SK-N-SH (cell line): ENCODE data around the gene DAPK3. TPM values are rescaled to one million over a fixed set of nuclear protein-coding genes. Genes with fewer than 3 reads are reported as not detected.
A peak's percentile ranks its signal among the peaks of the same experiment; 100 is the strongest.

Source experiments
- CTCF ChIA-PET: fragments of 300-600, 350-600 bp; formaldehyde crosslinking; extraction: SDS; loops from one replicate; lab custom pipeline; 2021; lab: Yijun Ruan, JAX
- POLR2A ChIA-PET: fragments of 350-600 bp; sonication (Branson Sonifier 250); formaldehyde crosslinking; extraction: SDS; loops from one replicate; lab custom pipeline; 2020; ENCODE audit warnings: antibody characterized with exemption, inconsistent platforms; lab: Yijun Ruan, JAX
- DNase-seq: peaks from one replicate; pipeline ENCODE4 v3.0.0; 2012
- H2AFZ ChIP-seq: fragments of 200-600 bp; sonication (generic); 2 replicates; pipeline ENCODE4 v1.8.1; 2016; ENCODE audit warnings: antibody characterized with exemption, mild to moderate bottlenecking, low read depth
- H3F3A ChIP-seq: fragments of 200-600 bp; sonication (generic); replicated peaks from 2 replicates; pipeline ENCODE3; 2016; ENCODE audit warnings: antibody characterized with exemption, mild to moderate bottlenecking; ENCODE audit not compliant: insufficient read depth
- H3K27ac ChIP-seq, 2 experiments: fragments of 200-500 bp in 1 of 2; fragments of 200-600 bp in 1 of 2; sonication (Bioruptor generic) in 1 of 2; sonication (generic), shearing (Covaris generic) in 1 of 2; 2 replicates each; pipeline versions ENCODE4 v1.5.1 to v1.6.1; 2014 to 2016; ENCODE audit warnings: low read depth in 2 of 2, inconsistent platforms in 1 of 2, low read length in 1 of 2, mild to moderate bottlenecking in 1 of 2, mixed read lengths in 1 of 2
- H3K27me3 ChIP-seq: fragments of 200-600 bp; sonication (generic), shearing (Covaris generic); 2 replicates; pipeline ENCODE4 v1.6.1; 2016; ENCODE audit warnings: mixed run types; ENCODE audit not compliant: insufficient read depth
- H3K36me3 ChIP-seq, 2 experiments: fragments of 200-500 bp in 1 of 2; fragments of 200-600 bp in 1 of 2; sonication (Bioruptor generic) in 1 of 2; sonication (generic) in 1 of 2; replicated peaks in 1 of 2; 2 replicates each; pipeline versions ENCODE3 to v1.5.1; 2014 to 2016; ENCODE audit warnings: low read length in 1 of 2, mild to moderate bottlenecking in 1 of 2; ENCODE audit not compliant: insufficient read depth in 2 of 2, control insufficient read depth in 1 of 2
- H3K4me1 ChIP-seq, 2 experiments: fragments of 200-500 bp in 1 of 2; fragments of 200-600 bp in 1 of 2; sonication (Bioruptor generic) in 1 of 2; sonication (generic), shearing (Covaris generic) in 1 of 2; 2 replicates each; pipeline versions ENCODE4 v1.5.1 to v1.6.1; 2014 to 2016; ENCODE audit warnings: low read depth in 1 of 2, low read length in 1 of 2, mixed run types in 1 of 2; ENCODE audit not compliant: insufficient read depth in 2 of 2, control insufficient read depth in 1 of 2
- H3K4me2 ChIP-seq: fragments of 200-600 bp; sonication (generic), shearing (Covaris generic); 2 replicates; pipeline ENCODE4 v1.6.1; 2017; ENCODE audit warnings: mixed run types
- H3K4me3 ChIP-seq, 2 experiments: fragments of 200-500 bp in 1 of 2; fragments of 200-600 bp in 1 of 2; sonication (Bioruptor generic) in 1 of 2; sonication (generic), shearing (Covaris generic) in 1 of 2; 2 replicates each; pipeline versions ENCODE4 v1.5.1 to v1.8.1; 2014 to 2016; ENCODE audit warnings: low read depth in 2 of 2, inconsistent platforms in 1 of 2, low read length in 1 of 2, mild to moderate bottlenecking in 1 of 2, mixed read lengths in 1 of 2, moderate library complexity in 1 of 2
- H3K79me2 ChIP-seq: fragments of 200-600 bp; sonication (generic); 2 replicates; pipeline ENCODE4 v1.8.1; 2017; ENCODE audit warnings: mild to moderate bottlenecking; ENCODE audit not compliant: insufficient read depth
- H3K9ac ChIP-seq: fragments of 200-600 bp; sonication (generic); 2 replicates; pipeline ENCODE4 v1.6.1; 2017; ENCODE audit warnings: mixed run types
- H3K9me2 ChIP-seq: fragments of 200-600 bp; sonication (generic); 2 replicates; pipeline ENCODE4 v1.6.1; 2017; ENCODE audit warnings: mixed run types
- H3K9me3 ChIP-seq: fragments of 200-600 bp; sonication (generic); 2 replicates; pipeline ENCODE4 v1.6.1; 2017; ENCODE audit warnings: mixed run types, mild to moderate bottlenecking, moderate library complexity
- H4K20me1 ChIP-seq: fragments of 200-600 bp; sonication (generic); 2 replicates; pipeline ENCODE4 v1.6.1; 2017; ENCODE audit warnings: mild to moderate bottlenecking, mixed run types; ENCODE audit not compliant: insufficient read depth
- CHD2 ChIP-seq: fragments of 150-350 bp; IDR thresholded peaks from 2 replicates; pipeline ENCODE4 v1.6.1; 2018; ENCODE audit warnings: low read length; ENCODE audit not compliant: partially characterized antibody
- CTCF ChIP-seq: fragments of 200-600 bp; sonication (generic); IDR thresholded peaks from 2 replicates; pipeline ENCODE4 v1.6.1; 2017; ENCODE audit warnings: antibody characterized with exemption, mild to moderate bottlenecking, moderate library complexity
- ELF1 ChIP-seq: IDR thresholded peaks from 2 replicates; pipeline ENCODE4 v1.4.0; 2012
- EP300 ChIP-seq, 2 experiments: IDR thresholded peaks; 2 replicates each; pipeline versions ENCODE4 v1.4.0 to v1.6.1; 2012; ENCODE audit warnings: borderline replicate concordance in 1 of 2, low read depth in 1 of 2, low read length in 1 of 2
- FOXJ3 ChIP-seq: sonication (generic); formaldehyde crosslinking; IDR thresholded peaks from 2 replicates; pipeline ENCODE4 v1.5.1; 2020; ENCODE audit warnings: mild to moderate bottlenecking, missing genetic modification reagents
- FOXM1 ChIP-seq: IDR thresholded peaks from 2 replicates; pipeline ENCODE4 v1.4.0; 2012; ENCODE audit warnings: low read depth, mild to moderate bottlenecking
- GABPA ChIP-seq: IDR thresholded peaks from 2 replicates; pipeline ENCODE4 v1.4.0; 2012; ENCODE audit warnings: low read depth, mild to moderate bottlenecking
- IRF3 ChIP-seq: fragments of 150-350 bp; IDR thresholded peaks from 2 replicates; pipeline ENCODE4 v1.6.1; 2016; ENCODE audit warnings: mild to moderate bottlenecking, low read depth, low read length
- MAX ChIP-seq: IDR thresholded peaks from 2 replicates; pipeline ENCODE4 v1.4.0; 2012; ENCODE audit warnings: low read depth
- MXI1 ChIP-seq: IDR thresholded peaks from 2 replicates; pipeline ENCODE4 v1.6.1; 2012; ENCODE audit warnings: mild to moderate bottlenecking, low read depth, low read length, improper control_type of control experiment
- NFIC ChIP-seq: IDR thresholded peaks from 2 replicates; pipeline ENCODE4 v1.4.0; 2012; ENCODE audit warnings: borderline replicate concordance
- NRF1 ChIP-seq: IDR thresholded peaks from 2 replicates; pipeline ENCODE4 v1.6.1; 2012; ENCODE audit warnings: low read depth, mild to moderate bottlenecking, low read length
- PBX3 ChIP-seq: IDR thresholded peaks from 2 replicates; pipeline ENCODE4; 2012
- POLR2AphosphoS5 ChIP-seq: IDR thresholded peaks from 2 replicates; pipeline ENCODE4 v1.6.1; 2012; ENCODE audit warnings: low read depth, low read length
- RAD21 ChIP-seq: IDR thresholded peaks from 2 replicates; pipeline ENCODE4 v1.6.1; 2012; ENCODE audit warnings: mild to moderate bottlenecking, low read length
- RFX5 ChIP-seq: IDR thresholded peaks from 2 replicates; pipeline ENCODE4 v1.6.1; 2012; ENCODE audit warnings: mild to moderate bottlenecking, improper control_type of control experiment, low read length
- RXRA ChIP-seq: IDR thresholded peaks from 2 replicates; pipeline ENCODE4 v1.4.0; 2012; ENCODE audit warnings: low read depth, mild to moderate bottlenecking, borderline replicate concordance
- SIN3A ChIP-seq: IDR thresholded peaks from 2 replicates; pipeline ENCODE4 v1.6.1; 2012; ENCODE audit warnings: low read depth, mild to moderate bottlenecking, low read length, moderate library complexity, borderline replicate concordance
- SMC3 ChIP-seq: IDR thresholded peaks from 2 replicates; pipeline ENCODE4 v1.6.1; 2012; ENCODE audit warnings: low read depth, low read length, improper control_type of control experiment
- TAF1 ChIP-seq: IDR thresholded peaks from 2 replicates; pipeline ENCODE4 v1.6.1; 2012; ENCODE audit warnings: low read depth, mild to moderate bottlenecking, low read length, moderate library complexity, borderline replicate concordance
- TEAD4 ChIP-seq: IDR thresholded peaks from 2 replicates; pipeline ENCODE4 v1.4.0; 2012; ENCODE audit warnings: mild to moderate bottlenecking, borderline replicate concordance; ENCODE audit not compliant: insufficient read depth
- USF1 ChIP-seq: IDR thresholded peaks from 2 replicates; pipeline ENCODE4 v1.4.0; 2012; ENCODE audit warnings: low read depth, borderline replicate concordance
- USF2 ChIP-seq: fragments of 150-350 bp; IDR thresholded peaks from 2 replicates; pipeline ENCODE4 v1.6.1; 2017; ENCODE audit warnings: antibody characterized with exemption, low read length, low read depth, borderline replicate concordance
- ZBTB33 ChIP-seq: IDR thresholded peaks from 2 replicates; pipeline ENCODE4 v1.4.0; 2012; ENCODE audit warnings: low read depth, borderline replicate concordance
- WGBS: methylation state at CpG from one replicate; pipeline ENCODE4 v1.1.6; 2017; ENCODE audit warnings: low lambda C conversion rate; 5-methylcytosine and 5-hydroxymethylcytosine counted together
- polyA plus RNA-seq, 3 experiments: library from polyadenylated mRNA; depleted of rRNA; stranded (reverse); fragments of >200 nt; gene quantifications; 2 replicates each; pipeline ENCODE4 v1.2.3, GENCODE V29; 2012

Gene DAPK3
- polyA plus RNA-seq, 1 of the 3 experiments (the other 2 are of a cell fraction) = 142 TPM

GRCh38 chr19:3984908-3985642, 14.2 kb upstream of the DAPK3 start, which contains the start of gene EEF2:
TSS of gene EEF2 (minus strand) at chr19:3985463. CDS start at chr19:3985380, 83 bp downstream.
- CTCF ChIA-PET = interaction anchor here (0.6 to 1.6 kb wide), 18 partner anchors 8 to 506 kb away, joined by 3 to 13 read pairs (median 4); partner anchors contain the start of genes DAPK3 and PIAS4
- peaks cover 15 to 37% of the 10 kb centered on the region in 2 experiments for H3K4me1 ChIP-seq
- no peaks in the 10 kb centered on the region for H3K9me3 ChIP-seq
- H3K79me2 ChIP-seq = peaks cover 52% of the 10 kb centered on the region
- H3K36me3 ChIP-seq = peaks cover 43 to 46% of the 10 kb centered on the region in 2 experiments
- H3K27ac ChIP-seq = peak within 1 kb of the TSS; percentile 90 to 91
- POLR2A ChIA-PET = interaction anchor here (0.7 to 6.8 kb wide), 20 partner anchors 9 to 472 kb away, joined by 3 to 60 read pairs (median 4); partner anchors contain the start of genes ATCAY, CREB3L3, DAPK3 and MRPL54
- peak within 1 kb of the TSS; percentile 89 for H3K4me2 ChIP-seq
- peak; percentile 98 for DNase-seq
- no peaks in the 10 kb centered on the region for H3K9me2 ChIP-seq
- no peaks in the 10 kb centered on the region for H3K27me3 ChIP-seq
- H3F3A ChIP-seq = peaks cover 49% of the 10 kb centered on the region
- WGBS = under 1% methylated on average over 41 of the region's 80 CpGs
- peak within 1 kb of the TSS; percentile 90 for H2AFZ ChIP-seq
- H3K9ac ChIP-seq = peak within 1 kb of the TSS; percentile 91
- H3K4me3 ChIP-seq = peak within 1 kb of the TSS; percentile 91 to 99
- H4K20me1 ChIP-seq = peaks cover 51% of the 10 kb centered on the region
- TF ChIP-seq CTCF (no peak), NFIC (no peak), ZBTB33 (no peak), MXI1 (peak; percentile 84), POLR2AphosphoS5 (peak; percentile 100), TEAD4 (0 out of 2 replicates have a peak, but pooled peaks have one; percentile 35), RAD21 (no peak), SIN3A (peak; percentile 70; the same call in 1 of the 2 replicates), USF2 (peak; percentile 85), GABPA (peak; percentile 46), RFX5 (no peak), ELF1 (peak; percentile 56; the same call in 1 of the 2 replicates), USF1 (peak; percentile 96), TAF1 (peak; percentile 100), PBX3 (no peak), MAX (peak; percentile 93), CHD2 (peak; percentile 58), RXRA (no peak), SMC3 (no peak), NRF1 (peak; percentile 93), FOXJ3 (CRISPR knock-in tag) (no peak), EP300 (IDR thresholded peaks at IDR 0.05; ENCODE audit: borderline replicate concordance in 1 of 2, low read depth in 1 of 2, low read length in 1 of 2) (peak in 1 of 2 experiments; percentile 32; a peak in 1 of 4 replicates), IRF3 (no peak), FOXM1 (no peak)
